Measurements from ENCODE around the gene EPS15. TPM values are rescaled to one million over a fixed set of nuclear protein-coding genes. Genes with fewer than 3 reads are reported as not detected.
A peak's percentile ranks its signal among the peaks of the same experiment; 100 is the strongest.

Gene EPS15
- total RNA-seq, 1 donor = 82.2 TPM

- H3K27me3 ChIP-seq (ENCODE audit: insufficient read depth, low read length) = no peaks in the 10 kb centered on the region
- peaks cover 5% of the 10 kb centered on the region for H3K4me1 ChIP-seq (ENCODE audit: insufficient read depth, low read length)
- no peak overlapping the region for H3K27ac ChIP-seq (ENCODE audit: low read depth, low read length)
- H3K4me2 ChIP-seq (ENCODE audit: insufficient read depth, low read length) = no peak overlapping the region
- no peak for TF ChIP-seq CTCF (IDR thresholded peaks at IDR 0.05; ENCODE audit: extremely low read depth, low read depth, low read length)
- no peaks in the 10 kb centered on the region for H3K36me3 ChIP-seq (ENCODE audit: insufficient read depth, low read length)
- no peak for DNase-seq (ENCODE audit: insufficient read length, low spot score, missing footprints)
- no peaks in the 10 kb centered on the region for H3K9me3 ChIP-seq (ENCODE audit: low read depth, low read length)
- H3K79me2 ChIP-seq (ENCODE audit: insufficient read depth, low read length) = no peaks in the 10 kb centered on the region
- no peaks in the 10 kb centered on the region for H4K20me1 ChIP-seq (ENCODE audit: insufficient read depth, low read length)
- H2AFZ ChIP-seq (ENCODE audit: low read length) = no peak overlapping the region
- H3K4me3 ChIP-seq (ENCODE audit: insufficient read depth, low read length) = no peak overlapping the region
These were observed 183.1 kb downstream of the EPS15 start for GRCh38 chr1:51336004-51336403.

- no peaks in the 10 kb centered on the region for H3K27me3 ChIP-seq (ENCODE audit: insufficient read depth, low read length)
- peak overlapping the region; percentile 89 for H3K4me2 ChIP-seq (ENCODE audit: insufficient read depth, low read length)
- no peaks in the 10 kb centered on the region for H3K79me2 ChIP-seq (ENCODE audit: insufficient read depth, low read length)
- peak overlapping the region; percentile 36 for H2AFZ ChIP-seq (ENCODE audit: low read length)
- H3K36me3 ChIP-seq (ENCODE audit: insufficient read depth, low read length) = no peaks in the 10 kb centered on the region
- no peaks in the 10 kb centered on the region for H4K20me1 ChIP-seq (ENCODE audit: insufficient read depth, low read length)
- H3K27ac ChIP-seq (ENCODE audit: low read depth, low read length) = no peak overlapping the region
- DNase-seq (ENCODE audit: insufficient read length, low spot score, missing footprints) = peak; percentile 92
- H3K4me3 ChIP-seq (ENCODE audit: insufficient read depth, low read length) = peak overlapping the region; percentile 69
- no peak for TF ChIP-seq CTCF (IDR thresholded peaks at IDR 0.05; ENCODE audit: extremely low read depth, low read depth, low read length)
- no peaks in the 10 kb centered on the region for H3K9me3 ChIP-seq (ENCODE audit: low read depth, low read length)
- peaks cover 17% of the 10 kb centered on the region for H3K4me1 ChIP-seq (ENCODE audit: insufficient read depth, low read length)
These were observed 187.6 kb downstream of the EPS15 start for GRCh38 chr1:51331206-51332100.

GRCh38 chr1:51330331-51331201, 188.5 kb downstream of the EPS15 start, which contains the start of gene TTC39A:
TSS of gene TTC39A (minus strand) at chr1:51330562. CDS start at chr1:51330477, 85 bp downstream.
- Histone ChIP-seq H3K27ac (ENCODE audit: low read depth, low read length) (no peak within 1 kb of the TSS), H2AFZ (ENCODE audit: low read length) (peak within 1 kb of the TSS; percentile 83), H3K27me3 (ENCODE audit: insufficient read depth, low read length) (no peaks in the 10 kb centered on the region), H3K36me3 (ENCODE audit: insufficient read depth, low read length) (no peaks in the 10 kb centered on the region), H4K20me1 (ENCODE audit: insufficient read depth, low read length) (no peaks in the 10 kb centered on the region), H3K4me1 (ENCODE audit: insufficient read depth, low read length) (peaks cover 17% of the 10 kb centered on the region), H3K4me2 (ENCODE audit: insufficient read depth, low read length) (peak within 1 kb of the TSS; percentile 89), H3K4me3 (ENCODE audit: insufficient read depth, low read length) (peak within 1 kb of the TSS; percentile 69), H3K9me3 (ENCODE audit: low read depth, low read length) (no peaks in the 10 kb centered on the region), H3K79me2 (ENCODE audit: insufficient read depth, low read length) (no peaks in the 10 kb centered on the region)
- peak; percentile 87 for DNase-seq (ENCODE audit: insufficient read length, low spot score, missing footprints)
- no peak for TF ChIP-seq CTCF (IDR thresholded peaks at IDR 0.05; ENCODE audit: extremely low read depth, low read depth, low read length)
